Measurements from ENCODE around the gene LOXL4.
A peak's percentile ranks its signal among the peaks of the same experiment; 100 is the strongest.

Gene LOXL4

DNA sequence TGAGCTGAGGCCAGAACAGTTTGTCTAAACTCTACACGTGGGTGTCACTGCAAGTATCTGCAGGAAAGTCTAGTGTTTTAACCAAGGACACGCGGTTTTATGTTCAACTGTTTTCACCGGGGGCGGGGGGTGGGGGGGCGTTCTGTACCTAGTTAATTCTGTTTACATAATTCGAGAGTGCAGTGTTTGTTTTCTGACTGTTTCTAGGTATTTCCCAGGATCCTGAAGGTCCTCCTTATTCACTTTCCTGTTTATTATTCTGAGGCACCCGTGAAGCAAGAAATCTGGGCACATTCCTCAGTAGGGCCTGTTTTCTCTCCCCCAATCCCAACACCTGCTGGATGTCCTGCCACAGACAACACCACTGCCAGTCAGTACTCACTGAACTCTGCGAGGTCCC is 7.6 kb downstream of the LOXL4 start:
- Histone ChIP-seq H3K27me3 (ENCODE audit: insufficient read depth, poor library complexity, severe bottlenecking) (no peaks in the 10 kb centered on the region), H3K4me3 (replicated peaks; ENCODE audit: insufficient read depth, low read length) (no peak overlapping the region), H3K27ac (replicated peaks) (peak overlapping the region; percentile 35)
- TF ChIP-seq POLR2AphosphoS5 (IDR thresholded peaks at IDR 0.05; ENCODE audit: low read depth): no peak
- TF ChIP-seq GABPA (IDR thresholded peaks at IDR 0.05; ENCODE audit: low read depth): no peak
- TF ChIP-seq, protein P1, sequence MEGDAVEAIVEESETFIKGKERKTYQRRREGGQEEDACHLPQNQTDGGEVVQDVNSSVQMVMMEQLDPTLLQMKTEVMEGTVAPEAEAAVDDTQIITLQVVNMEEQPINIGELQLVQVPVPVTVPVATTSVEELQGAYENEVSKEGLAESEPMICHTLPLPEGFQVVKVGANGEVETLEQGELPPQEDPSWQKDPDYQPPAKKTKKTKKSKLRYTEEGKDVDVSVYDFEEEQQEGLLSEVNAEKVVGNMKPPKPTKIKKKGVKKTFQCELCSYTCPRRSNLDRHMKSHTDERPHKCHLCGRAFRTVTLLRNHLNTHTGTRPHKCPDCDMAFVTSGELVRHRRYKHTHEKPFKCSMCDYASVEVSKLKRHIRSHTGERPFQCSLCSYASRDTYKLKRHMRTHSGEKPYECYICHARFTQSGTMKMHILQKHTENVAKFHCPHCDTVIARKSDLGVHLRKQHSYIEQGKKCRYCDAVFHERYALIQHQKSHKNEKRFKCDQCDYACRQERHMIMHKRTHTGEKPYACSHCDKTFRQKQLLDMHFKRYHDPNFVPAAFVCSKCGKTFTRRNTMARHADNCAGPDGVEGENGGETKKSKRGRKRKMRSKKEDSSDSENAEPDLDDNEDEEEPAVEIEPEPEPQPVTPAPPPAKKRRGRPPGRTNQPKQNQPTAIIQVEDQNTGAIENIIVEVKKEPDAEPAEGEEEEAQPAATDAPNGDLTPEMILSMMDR (IDR thresholded peaks at IDR 0.05; ENCODE audit: insufficient read depth, low read length): no peak
- TF ChIP-seq, protein P2, sequence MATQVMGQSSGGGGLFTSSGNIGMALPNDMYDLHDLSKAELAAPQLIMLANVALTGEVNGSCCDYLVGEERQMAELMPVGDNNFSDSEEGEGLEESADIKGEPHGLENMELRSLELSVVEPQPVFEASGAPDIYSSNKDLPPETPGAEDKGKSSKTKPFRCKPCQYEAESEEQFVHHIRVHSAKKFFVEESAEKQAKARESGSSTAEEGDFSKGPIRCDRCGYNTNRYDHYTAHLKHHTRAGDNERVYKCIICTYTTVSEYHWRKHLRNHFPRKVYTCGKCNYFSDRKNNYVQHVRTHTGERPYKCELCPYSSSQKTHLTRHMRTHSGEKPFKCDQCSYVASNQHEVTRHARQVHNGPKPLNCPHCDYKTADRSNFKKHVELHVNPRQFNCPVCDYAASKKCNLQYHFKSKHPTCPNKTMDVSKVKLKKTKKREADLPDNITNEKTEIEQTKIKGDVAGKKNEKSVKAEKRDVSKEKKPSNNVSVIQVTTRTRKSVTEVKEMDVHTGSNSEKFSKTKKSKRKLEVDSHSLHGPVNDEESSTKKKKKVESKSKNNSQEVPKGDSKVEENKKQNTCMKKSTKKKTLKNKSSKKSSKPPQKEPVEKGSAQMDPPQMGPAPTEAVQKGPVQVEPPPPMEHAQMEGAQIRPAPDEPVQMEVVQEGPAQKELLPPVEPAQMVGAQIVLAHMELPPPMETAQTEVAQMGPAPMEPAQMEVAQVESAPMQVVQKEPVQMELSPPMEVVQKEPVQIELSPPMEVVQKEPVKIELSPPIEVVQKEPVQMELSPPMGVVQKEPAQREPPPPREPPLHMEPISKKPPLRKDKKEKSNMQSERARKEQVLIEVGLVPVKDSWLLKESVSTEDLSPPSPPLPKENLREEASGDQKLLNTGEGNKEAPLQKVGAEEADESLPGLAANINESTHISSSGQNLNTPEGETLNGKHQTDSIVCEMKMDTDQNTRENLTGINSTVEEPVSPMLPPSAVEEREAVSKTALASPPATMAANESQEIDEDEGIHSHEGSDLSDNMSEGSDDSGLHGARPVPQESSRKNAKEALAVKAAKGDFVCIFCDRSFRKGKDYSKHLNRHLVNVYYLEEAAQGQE (IDR thresholded peaks at IDR 0.05; ENCODE audit: insufficient replicate concordance, low read depth): no peak
- TF ChIP-seq SPI1 (IDR thresholded peaks at IDR 0.05; ENCODE audit: borderline replicate concordance, low read depth): no peak
- DNase-seq (ENCODE audit: low read depth in 1 of 2, low spot score in 1 of 2): no peak

DNA sequence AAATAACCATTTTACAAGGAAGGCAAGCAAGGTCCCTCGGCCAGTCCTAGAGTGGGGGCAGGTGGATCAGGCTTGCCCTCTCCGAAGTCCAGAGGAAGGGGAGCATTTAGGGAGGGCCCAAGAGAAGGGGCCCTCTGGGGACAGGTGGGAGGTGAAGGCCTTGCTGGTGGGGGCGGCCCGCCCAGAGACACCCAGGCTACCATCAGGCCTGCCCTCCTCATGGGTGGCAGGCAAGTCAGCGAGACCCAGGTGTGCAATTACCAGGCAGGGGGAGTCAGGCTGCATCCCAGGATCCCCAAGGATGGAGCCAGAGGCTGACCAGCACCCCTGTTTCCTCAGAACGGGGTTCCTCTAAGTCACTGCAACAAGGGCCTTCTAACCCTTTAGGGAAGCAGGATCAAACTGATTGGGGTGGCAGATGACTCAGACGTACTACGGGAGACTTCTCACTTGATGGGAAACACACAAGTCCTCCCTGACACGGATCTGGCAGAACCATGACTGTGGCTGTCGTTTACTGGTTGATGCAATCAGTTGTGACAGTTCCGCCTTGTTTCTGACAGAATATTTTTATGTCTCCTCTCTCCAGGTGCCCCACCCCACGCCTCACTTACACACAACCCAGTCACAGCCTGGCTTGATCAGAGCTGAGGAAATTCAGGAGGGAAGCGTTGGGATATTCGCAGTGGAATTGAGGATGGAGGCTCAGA is 8.2 kb downstream of the LOXL4 start:
- TF ChIP-seq SPI1 (IDR thresholded peaks at IDR 0.05; ENCODE audit: borderline replicate concordance, low read depth) (peak; percentile 62; the same call in 1 of the 2 replicates), POLR2AphosphoS5 (IDR thresholded peaks at IDR 0.05; ENCODE audit: low read depth) (no peak)
- H3K27ac ChIP-seq (replicated peaks): peak overlapping the region; percentile 35
- no peak overlapping the region for H3K4me3 ChIP-seq (replicated peaks; ENCODE audit: insufficient read depth, low read length)
- no peaks in the 10 kb centered on the region for H3K27me3 ChIP-seq (ENCODE audit: insufficient read depth, poor library complexity, severe bottlenecking)
- DNase-seq (ENCODE audit: low read depth in 1 of 2, low spot score in 1 of 2): peak; percentile 92 to 93

DNA sequence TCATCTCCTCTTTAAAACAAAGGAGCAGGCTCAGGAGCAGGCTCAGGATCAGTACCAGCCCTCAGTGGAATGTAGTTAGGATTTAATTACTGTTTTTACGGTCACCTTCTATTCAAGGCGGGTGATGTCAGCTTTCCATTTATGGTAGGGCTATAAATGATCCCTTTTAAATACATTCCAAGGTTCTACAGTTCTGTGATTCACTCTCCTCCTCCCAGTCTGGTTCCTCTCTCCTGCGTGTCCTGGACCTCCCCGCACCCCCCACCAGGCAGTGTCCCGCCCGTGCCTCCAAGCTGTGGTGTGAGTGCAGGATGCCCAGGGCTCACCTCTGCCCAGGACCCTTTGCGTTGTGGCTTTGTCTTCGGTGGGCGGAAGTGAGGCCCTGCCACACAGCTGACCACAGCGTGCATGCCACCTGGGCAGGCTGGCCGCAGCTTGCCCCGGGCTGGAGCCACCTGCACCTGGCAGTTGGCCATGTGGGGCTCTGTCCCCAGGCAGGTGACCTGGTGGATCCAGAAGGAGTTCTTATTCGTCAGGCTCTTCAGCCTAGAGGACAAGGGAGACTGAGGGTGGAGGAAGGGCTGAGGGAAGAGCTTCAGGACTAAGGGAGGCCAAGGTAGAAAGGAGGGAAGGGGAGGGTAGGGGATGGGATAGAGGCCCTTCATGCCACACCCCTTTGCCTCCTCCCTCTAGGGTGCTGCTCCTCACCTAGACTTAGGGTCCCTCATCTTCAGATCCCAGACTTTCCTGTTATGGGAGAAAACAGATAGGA is 9.1 kb downstream of the LOXL4 start:
- no peak overlapping the region for H3K27ac ChIP-seq (replicated peaks)
- no peak for DNase-seq (ENCODE audit: low read depth in 1 of 2, low spot score in 1 of 2)
- H3K27me3 ChIP-seq (ENCODE audit: insufficient read depth, poor library complexity, severe bottlenecking): no peaks in the 10 kb centered on the region
- no peak for TF ChIP-seq SPI1 (IDR thresholded peaks at IDR 0.05; ENCODE audit: borderline replicate concordance, low read depth)
- no peak overlapping the region for H3K4me3 ChIP-seq (replicated peaks; ENCODE audit: insufficient read depth, low read length)

DNA sequence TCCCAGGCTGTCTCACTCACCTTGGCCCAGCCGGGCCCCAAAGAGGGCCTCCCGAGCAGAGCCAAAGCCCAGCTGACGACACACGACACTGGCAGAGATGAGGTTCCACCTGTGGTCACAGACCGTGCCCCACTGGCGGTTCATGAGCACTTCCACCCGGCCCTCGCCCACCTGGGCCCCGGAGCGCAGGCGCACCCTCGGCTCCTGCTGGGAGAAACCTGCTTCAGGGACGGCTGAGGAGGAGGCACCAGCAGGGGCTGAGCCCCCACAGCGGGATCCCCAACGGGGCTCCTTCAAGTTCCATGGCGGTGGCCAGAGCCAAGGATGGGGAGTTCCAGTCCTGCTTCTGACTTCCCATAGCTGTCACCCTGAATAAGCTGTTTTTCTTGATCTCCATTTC is 10.0 kb downstream of the LOXL4 start:
- TF ChIP-seq, protein P1 (IDR thresholded peaks at IDR 0.05; ENCODE audit: insufficient read depth, low read length): no peak
- no peak for TF ChIP-seq SPI1 (IDR thresholded peaks at IDR 0.05; ENCODE audit: borderline replicate concordance, low read depth)
- no peak for TF ChIP-seq POLR2AphosphoS5 (IDR thresholded peaks at IDR 0.05; ENCODE audit: low read depth)
- TF ChIP-seq, protein P2 (IDR thresholded peaks at IDR 0.05; ENCODE audit: insufficient replicate concordance, low read depth): no peak
- TF ChIP-seq GABPA (IDR thresholded peaks at IDR 0.05; ENCODE audit: low read depth): no peak

More for the DNA sequence above, 10.0 kb downstream of the LOXL4 start:
- Histone ChIP-seq H3K27me3 (ENCODE audit: insufficient read depth, poor library complexity, severe bottlenecking) (no peaks in the 10 kb centered on the region), H3K4me3 (replicated peaks; ENCODE audit: insufficient read depth, low read length) (no peak overlapping the region), H3K27ac (replicated peaks) (no peak overlapping the region)
- DNase-seq (ENCODE audit: low read depth in 1 of 2, low spot score in 1 of 2): no peak
